HG03457 (cell line): Measurements from ENCODE around the gene ZCWPW1.
A peak's percentile ranks its signal among the peaks of the same experiment; 100 is the strongest.
"Not testable (repeated sequence)": the region's sequence is repeated elsewhere in the genome, so short reads cannot be mapped to it uniquely, and the experiment has no call there.

Source experiments
- ATAC-seq: cut with Tn5 transposase; IDR thresholded peaks from one replicate; pipeline ENCODE4 v1.9.1; 2021; ENCODE audit warnings: moderate number of reproducible peaks; ENCODE audit not compliant: unreplicated experiment

ZCWPW1 gene

GRCh38 chr7:100402241-100402640, 26.3 kb downstream of the ZCWPW1 start:
- no peak for ATAC-seq

- ATAC-seq = no peak
These were observed 26.7 kb downstream of the ZCWPW1 start for GRCh38 chr7:100401811-100402210.

GRCh38 chr7:100400656-100401055, 27.8 kb downstream of the ZCWPW1 start:
- ATAC-seq = no peak

GRCh38 chr7:100400041-100400440, 28.5 kb downstream of the ZCWPW1 start:
- ATAC-seq = no peak

GRCh38 chr7:100398239-100398638, 30.3 kb downstream of the ZCWPW1 start:
- ATAC-seq = no peak

GRCh38 chr7:100397315-100398081, 31.0 kb downstream of the ZCWPW1 start:
- no peak for ATAC-seq

GRCh38 chr7:100396421-100396982, 32.0 kb downstream of the ZCWPW1 start:
- ATAC-seq = peak; percentile 73

- ATAC-seq = no peak
These were observed 34.4 kb downstream of the ZCWPW1 start for GRCh38 chr7:100394077-100394476.

- no peak for ATAC-seq
These were observed 35.1 kb downstream of the ZCWPW1 start for GRCh38 chr7:100393233-100393905.

GRCh38 chr7:100390286-100391009, 38.1 kb downstream of the ZCWPW1 start:
- ATAC-seq = no peak

GRCh38 chr7:100389437-100390088, 38.9 kb downstream of the ZCWPW1 start:
- no peak for ATAC-seq

- no peak for ATAC-seq
These were observed 40.8 kb downstream of the ZCWPW1 start for GRCh38 chr7:100387695-100388094.

- ATAC-seq = no peak
These were observed 41.6 kb downstream of the ZCWPW1 start for GRCh38 chr7:100386940-100387339.

- no peak for ATAC-seq
These were observed 43.7 kb downstream of the ZCWPW1 start for GRCh38 chr7:100384628-100385294.

GRCh38 chr7:100382234-100382853, 46.2 kb downstream of the ZCWPW1 start:
- not testable (repeated sequence) for ATAC-seq

- ATAC-seq = not testable (repeated sequence)
These were observed 46.8 kb downstream of the ZCWPW1 start for GRCh38 chr7:100381531-100382233.

- no peak for ATAC-seq
These were observed 48.3 kb downstream of the ZCWPW1 start for GRCh38 chr7:100380196-100380595.

GRCh38 chr7:100378114-100378755, 50.3 kb downstream of the ZCWPW1 start:
- no peak for ATAC-seq

GRCh38 chr7:100376066-100376465, 52.4 kb downstream of the ZCWPW1 start:
- no peak for ATAC-seq
